Measurements from ENCODE around the gene MICU1.
"Not testable (repeated sequence)": the region's sequence is repeated elsewhere in the genome, so short reads cannot be mapped to it uniquely, and the experiment has no call there.

MICU1 gene

DNA sequence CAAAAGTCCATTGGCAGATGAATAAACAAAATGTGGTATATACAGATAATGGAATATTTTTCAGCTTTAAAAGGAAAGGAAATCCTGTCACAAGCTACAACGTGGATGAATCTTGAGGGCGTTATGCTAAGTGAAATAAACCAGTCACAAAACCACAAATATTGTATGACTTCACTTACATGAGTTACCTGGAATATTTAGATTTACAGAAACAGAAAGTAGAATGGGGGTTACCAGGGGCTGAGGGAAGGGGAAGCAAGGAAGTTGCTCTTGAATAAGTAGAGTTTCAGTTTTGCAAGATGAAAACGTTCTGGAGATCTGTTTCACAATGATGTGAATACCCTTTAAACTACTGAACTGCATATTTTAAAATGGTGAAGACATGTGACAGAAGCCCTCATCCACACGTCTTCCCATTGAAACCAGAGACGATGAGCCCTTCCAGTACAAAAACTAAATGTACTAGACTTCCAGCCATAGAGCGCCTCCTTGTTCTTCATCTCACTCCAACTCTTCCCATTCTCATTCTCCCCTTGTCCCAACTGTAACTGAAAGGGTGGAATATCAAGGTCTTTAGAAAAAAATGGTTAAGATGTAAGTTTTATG, 62.4 kb downstream of the MICU1 start:
- no peak for DNase-seq (ENCODE audit: low read depth in 2 of 2, low spot score in 1 of 2)

DNA sequence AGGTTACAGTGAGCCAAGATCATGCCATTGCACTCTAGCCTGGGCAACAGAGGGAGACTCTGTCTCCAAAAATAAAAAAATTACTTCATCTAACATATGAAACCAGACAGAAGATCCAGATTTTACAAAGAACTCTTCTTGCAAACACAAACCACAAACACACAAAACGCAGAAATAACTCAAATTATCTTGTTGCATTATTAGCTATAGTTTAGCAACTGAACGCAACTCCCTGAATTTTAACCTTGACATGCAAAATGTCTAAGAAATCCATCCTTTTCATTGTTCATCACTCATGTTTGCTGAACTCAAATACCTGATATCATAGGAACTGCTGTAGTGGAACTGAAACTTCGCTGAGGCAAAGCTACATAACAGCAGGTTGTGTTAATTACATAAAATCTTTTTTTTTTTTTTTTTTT, 64.1 kb downstream of the MICU1 start:
- no peak for DNase-seq (ENCODE audit: low read depth in 2 of 2, low spot score in 1 of 2)

DNA sequence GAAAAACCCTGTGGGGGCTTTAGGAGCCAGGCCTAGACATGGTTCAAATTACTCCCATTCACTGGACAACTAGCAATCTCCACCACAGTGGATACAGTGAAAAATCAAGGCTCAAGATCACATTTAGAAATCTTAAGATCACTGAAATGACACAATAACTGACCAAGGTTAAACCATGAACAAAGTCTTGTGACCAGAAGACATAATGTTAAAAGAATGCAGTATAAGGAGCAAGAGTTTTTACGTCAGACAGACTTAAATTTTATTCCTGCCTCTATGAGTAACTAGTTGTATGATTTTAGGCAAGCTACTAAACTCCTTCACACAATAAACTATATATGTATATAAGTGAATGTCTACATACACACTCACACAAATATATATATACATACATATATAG, 68.5 kb downstream of the MICU1 start:
- DNase-seq (ENCODE audit: low read depth in 2 of 2, low spot score in 1 of 2) = no peak

DNA sequence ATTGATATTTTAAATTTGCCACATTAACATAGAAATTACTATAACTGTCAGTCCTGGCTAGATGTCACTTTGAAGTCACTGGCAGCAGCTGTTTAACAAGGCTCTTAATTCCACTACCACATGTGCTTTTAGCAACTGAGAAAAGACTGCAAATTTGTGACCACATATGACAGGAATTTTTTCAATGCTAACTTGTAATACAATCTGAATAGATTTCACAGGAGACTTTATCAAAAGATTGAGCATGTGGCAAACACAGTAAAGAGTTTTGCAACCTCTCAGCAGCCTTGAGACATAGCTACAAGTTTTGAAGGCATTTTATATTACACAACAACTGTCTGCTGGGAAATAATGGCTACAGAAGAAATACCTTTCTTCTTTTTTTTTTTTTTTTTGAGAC, 73.0 kb downstream of the MICU1 start:
- no peak for DNase-seq (ENCODE audit: low read depth in 2 of 2, low spot score in 1 of 2)

DNA sequence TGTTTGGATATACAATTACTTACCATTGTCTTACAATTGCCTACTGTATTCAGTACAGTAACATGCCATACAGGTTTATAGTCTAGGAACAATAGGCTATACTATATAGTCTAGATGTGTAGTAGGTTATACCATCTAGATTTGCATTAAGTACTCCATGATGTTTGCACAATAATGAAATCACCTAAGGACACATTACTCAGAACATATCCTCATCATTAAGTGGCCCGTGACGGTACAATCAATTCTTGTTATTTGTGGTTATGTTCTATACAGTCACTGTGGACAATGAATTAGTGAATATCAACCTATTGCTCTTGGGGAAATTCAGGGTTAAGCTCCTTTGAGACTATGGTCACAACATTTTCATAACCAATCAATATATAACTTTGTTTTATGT, 75.6 kb downstream of the MICU1 start:
- DNase-seq (ENCODE audit: low read depth in 2 of 2, low spot score in 1 of 2) = no peak

DNA sequence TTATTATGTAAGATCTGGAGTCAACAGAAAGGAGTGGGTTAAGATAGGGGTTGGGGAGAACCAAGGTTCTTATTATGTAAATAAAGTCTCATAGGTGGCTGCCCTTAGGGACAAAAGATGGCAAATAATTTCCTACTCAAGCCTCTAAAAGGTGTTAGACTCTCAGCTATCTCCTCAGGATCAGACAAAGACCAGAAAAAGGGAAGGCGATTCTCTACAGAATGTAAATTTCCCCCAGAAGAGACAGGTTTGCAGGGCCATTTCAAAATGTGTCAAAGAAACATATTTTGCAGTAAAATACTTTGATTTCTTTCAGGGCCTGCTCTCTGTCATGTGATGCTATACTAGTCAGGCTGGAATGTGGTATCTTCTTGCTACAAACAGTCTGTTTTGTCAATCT, 80.3 kb downstream of the MICU1 start:
- DNase-seq (ENCODE audit: low read depth in 2 of 2, low spot score in 1 of 2) = no peak

DNA sequence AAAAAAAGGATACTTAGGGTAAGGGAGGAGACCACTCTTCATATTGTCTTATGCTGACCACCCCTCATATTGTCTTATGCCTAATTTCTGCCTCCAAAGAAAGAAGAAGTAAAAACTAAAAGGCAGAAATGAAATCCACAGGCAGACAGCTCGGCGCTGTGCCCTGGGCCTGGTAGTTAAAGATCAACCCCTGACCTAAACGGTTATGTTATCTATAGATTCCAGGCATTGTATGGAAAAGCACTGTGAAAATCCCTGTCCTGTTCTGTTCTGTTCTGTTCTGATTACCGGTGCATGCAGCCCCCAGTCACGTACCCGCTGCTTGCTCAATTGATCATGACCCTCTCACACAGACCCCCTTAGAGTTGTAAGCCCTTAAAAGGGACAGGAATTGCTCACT, 82.0 kb downstream of the MICU1 start:
- not testable (repeated sequence) for DNase-seq (ENCODE audit: low read depth in 2 of 2, low spot score in 1 of 2)

DNA sequence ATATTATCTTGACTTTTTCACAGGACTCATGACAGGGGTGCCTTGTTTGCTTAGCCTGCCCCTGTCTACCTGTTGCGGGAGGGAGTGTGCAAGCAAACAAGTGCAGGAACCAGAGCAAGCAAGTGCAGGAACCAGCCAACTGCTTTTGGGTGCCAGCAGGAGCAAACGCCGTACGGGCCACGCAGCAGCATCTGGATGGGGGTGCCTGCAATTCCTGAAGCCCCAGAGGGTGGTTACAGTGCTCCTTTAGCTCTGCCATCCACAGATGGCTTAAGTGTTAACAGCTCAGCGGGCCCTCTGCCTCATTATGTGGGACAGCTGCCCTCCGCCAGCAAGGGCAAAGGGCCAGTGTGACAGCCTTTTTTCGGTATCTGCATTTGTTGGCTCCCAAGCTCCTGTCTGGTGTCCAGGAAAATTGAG, 83.5 kb downstream of the MICU1 start:
- no peak for DNase-seq (ENCODE audit: low read depth in 2 of 2, low spot score in 1 of 2)

DNA sequence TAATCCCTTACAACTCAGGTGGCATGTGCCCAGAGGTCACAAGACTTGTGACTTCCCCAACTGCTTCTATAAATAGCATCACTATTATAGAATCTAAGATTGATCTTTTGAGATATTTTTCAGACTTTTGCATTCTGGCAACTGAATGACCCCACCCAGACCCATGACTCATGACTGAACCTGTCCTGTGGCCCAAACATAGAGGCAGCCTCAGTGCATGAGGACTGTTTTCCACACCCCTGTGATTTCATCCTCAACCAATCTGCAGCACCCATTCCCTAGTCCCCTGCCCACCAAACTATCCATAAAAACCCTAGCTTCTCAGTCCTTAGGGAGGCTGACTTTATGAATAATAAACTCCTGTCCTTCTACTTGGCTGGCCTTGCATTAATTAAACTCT, 84.5 kb downstream of the MICU1 start:
- DNase-seq (ENCODE audit: low read depth in 2 of 2, low spot score in 1 of 2) = no peak

DNA sequence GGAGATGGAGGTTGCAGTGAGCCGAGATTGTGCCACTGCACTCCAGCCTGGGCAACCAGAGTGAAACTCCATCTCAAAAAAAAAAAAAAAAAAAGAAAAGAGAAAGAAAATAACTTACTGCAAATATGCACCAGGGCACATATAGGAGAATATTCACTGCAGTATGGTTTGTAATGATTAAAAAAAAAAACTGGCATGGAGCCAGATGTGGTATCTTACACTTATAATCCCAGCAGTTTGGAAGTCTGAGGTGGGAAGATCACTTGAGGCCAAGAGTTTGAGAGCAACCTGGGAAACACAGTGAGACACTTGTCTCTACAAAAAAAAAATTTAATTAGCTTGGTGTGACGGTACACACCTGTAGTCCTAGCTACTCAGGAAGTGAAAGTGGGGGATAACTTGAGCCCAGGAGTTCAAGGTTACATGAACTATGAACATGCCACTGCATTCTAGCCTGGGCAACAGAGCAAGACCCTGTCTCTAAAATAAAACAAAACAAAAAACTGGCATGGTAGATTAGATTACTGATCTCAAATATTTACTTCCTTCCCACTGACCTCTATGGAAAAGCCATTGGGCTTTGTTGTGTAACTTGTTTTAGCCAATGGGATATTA, 85.6 kb downstream of the MICU1 start:
- no peak for DNase-seq (ENCODE audit: low read depth in 2 of 2, low spot score in 1 of 2)

DNA sequence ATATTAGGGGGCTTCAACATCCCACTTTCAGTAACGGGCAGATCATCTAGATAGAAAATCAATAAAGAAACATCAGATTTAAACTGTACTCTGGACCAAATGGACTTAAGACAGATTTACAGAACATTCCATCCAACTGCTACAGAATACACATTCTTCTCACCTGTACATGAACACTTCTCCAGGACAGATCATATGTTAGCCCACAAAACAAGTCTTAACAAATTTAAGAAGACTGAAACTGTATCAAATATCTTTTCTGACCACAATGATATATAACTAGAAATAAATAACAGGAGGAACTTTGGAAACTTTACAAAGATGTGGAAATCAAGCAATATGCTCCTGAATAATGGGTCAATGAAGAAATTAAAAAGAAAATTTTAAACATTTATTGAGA, 86.7 kb downstream of the MICU1 start:
- DNase-seq (ENCODE audit: low read depth in 2 of 2, low spot score in 1 of 2) = no peak

DNA sequence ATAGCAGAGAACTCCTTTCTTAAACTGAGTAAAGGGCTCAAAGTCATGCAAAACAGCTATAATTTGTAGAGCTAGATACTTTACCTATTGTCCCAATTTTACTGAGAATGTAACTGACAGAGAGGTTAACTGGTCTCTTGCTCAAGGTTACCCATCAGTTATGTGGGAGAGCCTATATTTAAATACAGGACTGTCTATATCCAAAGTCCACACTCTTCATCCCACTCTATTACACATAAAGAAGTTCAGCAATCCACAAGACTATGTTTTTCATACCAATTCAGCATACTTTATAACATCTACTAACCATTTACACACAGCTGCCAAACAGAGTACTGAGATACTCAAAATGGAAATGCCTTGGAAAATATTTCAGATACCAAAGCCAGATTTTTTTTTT, 100.2 kb downstream of the MICU1 start:
- DNase-seq (ENCODE audit: low read depth in 2 of 2, low spot score in 1 of 2) = no peak

DNA sequence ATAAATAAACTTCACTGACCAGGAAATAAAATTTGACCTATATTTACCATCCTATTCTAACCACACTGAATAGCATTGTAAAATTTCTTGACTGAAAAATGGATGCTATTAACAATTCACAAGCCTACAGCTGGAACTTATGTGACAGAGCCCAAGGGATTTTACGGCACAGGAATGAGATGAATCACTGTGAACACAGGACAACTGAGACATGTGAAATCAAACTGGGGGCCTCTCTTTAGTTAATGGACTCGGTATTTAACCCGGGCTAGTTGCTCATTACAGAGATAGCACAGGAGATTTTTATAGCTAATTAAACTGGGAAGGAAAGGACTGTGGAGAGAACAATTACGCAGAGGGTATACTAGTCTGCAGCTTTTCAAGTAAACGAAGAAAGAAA, 100.6 kb downstream of the MICU1 start:
- no peak for DNase-seq (ENCODE audit: low read depth in 2 of 2, low spot score in 1 of 2)

DNA sequence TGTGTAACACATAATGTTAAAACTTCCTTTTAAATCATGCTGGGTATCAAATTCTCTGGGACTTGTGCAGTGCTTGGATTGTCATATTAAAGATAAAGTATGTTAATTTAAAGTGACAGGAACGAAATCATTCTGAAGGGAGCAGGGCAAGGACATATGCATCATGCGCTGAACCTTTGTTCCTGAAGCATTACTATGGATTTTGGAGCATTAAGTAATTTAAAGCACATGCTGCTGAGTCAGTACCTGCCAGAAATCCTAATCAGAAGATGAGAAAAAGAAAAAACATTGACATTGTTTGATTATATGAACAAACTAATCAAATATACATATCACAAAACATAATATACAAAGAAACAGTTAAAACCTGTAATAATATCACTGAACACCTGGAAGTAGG, 101.4 kb downstream of the MICU1 start:
- DNase-seq (ENCODE audit: low read depth in 2 of 2, low spot score in 1 of 2) = no peak

DNA sequence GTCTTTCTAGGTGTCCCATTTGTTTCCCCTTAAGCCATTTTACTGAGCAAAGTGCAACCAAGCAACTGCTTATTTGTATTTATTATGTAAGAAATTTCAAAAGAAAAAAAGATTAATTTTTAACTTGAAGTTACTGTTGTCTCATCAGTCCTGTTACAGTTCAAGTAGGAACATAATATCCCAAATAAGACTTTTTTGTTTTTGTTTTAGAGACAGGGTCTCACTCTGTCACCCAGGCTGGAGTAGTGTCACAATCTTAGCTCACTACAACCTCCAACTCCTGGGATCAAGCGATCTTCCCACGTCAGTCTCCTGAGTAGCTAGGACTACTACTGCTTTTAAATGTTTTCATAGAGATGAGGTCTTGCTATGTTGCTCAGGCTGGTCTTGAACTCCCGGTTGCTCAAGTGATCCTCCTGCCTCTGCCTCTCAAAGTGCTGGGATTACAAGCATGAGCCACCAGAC, 101.9 kb downstream of the MICU1 start:
- no peak for DNase-seq (ENCODE audit: low read depth in 2 of 2, low spot score in 1 of 2)

DNA sequence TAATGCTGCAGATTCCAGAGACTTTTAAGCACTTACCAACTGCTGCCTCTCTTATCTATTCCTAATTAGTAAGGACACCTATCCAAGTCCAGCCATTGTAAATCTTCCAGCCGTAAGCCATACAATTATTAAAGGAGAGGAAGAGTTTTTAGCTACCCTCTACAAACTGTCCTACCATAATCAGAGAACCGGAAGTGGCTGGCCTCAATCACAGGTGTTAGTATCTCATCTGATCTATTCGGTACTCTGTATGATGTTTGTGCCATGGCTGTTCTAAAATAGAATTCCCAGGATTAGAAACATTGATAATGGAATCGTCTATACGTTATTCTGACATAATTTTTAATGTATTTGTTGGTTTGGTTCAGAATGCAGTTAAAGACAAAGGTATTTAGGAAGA, 102.8 kb downstream of the MICU1 start:
- no peak for DNase-seq (ENCODE audit: low read depth in 2 of 2, low spot score in 1 of 2)

DNA sequence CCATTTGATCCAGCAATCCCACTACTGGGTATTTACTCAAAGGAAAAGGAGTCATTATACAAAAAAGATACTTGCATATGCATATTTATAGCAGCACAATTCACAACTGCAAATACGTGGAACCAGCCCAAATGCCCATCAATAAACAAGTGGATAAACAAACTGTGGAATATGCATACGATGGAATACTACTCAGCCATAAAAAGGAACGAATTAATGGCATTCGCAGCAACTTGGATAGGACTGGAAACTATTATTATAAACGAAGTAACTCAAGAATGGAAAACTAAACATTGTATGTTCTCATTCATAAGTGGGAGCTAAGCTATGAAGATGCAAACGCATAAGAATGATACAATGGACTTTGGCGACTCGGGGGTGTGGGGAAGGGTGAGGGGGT, 108.6 kb downstream of the MICU1 start:
- DNase-seq (ENCODE audit: low read depth in 2 of 2, low spot score in 1 of 2) = no peak

DNA sequence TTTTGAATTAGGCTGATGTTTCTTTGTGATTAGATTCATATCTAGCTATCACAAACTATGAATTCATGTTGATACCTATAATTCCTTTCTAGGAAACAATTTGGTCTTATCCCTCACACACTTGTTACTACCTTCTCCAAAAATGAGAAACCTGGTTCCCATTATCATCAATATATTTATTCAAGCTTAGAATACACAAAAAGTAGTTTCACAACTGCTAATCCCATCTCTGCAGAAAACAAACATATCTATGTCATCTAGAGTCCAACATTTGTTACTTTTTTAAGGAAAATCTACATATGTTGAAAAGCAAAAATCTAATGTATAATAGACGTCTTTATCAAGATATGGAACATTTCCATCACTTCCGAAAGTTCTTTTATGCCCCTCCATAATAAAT, 110.4 kb downstream of the MICU1 start:
- DNase-seq (ENCODE audit: low read depth in 2 of 2, low spot score in 1 of 2) = no peak

DNA sequence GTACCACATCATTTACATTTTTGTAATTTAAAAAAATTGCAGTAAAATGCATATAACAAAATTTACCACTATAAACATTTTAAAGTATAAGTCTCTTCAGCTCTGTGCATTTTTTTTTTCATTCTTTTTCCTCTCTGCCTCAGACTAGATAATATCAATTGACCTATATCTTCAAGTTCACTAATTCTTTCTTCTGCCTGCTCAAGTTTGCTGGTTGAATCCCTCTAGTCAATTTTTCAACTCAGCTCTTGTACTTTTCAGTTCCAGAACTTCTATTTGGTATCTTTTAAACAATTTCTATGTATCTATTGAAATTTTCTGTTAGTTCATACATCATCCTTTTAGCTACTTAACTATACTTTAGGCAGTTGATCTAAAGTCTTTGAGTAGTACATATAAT, 112.0 kb downstream of the MICU1 start:
- no peak for DNase-seq (ENCODE audit: low read depth in 2 of 2, low spot score in 1 of 2)

DNA sequence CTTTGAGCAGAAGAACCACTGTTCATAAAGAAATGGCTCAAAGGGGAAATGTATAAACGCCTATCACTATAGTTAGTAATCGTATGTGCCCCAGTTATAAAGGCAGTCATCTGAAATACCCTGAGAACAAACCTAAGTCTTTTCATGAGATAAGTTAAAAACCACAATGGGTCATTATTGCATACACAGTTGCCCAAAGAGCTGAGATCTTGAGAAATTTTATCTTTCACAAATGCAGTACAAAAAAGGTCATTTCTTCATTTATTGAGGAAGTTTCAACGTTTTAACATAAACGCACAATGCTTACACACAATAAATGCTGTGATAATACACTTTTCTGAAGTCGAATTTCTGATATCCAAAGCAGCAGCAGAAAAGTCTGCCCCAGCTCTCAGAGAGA, 114.4 kb downstream of the MICU1 start:
- no peak for DNase-seq (ENCODE audit: low read depth in 2 of 2, low spot score in 1 of 2)

DNA sequence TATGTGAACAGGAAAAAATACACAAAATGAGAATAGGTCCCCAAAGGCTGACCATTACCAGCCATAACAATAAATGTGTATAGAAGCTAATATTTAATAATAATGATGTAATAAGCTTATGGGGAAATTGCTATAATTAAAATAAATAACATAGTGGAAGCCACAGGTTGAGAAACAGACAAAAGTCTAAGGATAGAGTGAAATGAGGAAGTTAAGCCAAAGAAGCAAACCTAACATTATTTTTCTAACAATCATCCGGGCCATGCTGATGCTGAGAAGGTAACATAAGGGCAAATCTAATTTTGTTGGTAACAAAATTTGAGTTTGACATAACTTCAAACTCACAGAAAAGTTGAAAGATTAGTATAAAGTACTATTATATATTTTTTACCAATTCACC, 115.9 kb downstream of the MICU1 start:
- DNase-seq (ENCODE audit: low read depth in 2 of 2, low spot score in 1 of 2) = no peak

DNA sequence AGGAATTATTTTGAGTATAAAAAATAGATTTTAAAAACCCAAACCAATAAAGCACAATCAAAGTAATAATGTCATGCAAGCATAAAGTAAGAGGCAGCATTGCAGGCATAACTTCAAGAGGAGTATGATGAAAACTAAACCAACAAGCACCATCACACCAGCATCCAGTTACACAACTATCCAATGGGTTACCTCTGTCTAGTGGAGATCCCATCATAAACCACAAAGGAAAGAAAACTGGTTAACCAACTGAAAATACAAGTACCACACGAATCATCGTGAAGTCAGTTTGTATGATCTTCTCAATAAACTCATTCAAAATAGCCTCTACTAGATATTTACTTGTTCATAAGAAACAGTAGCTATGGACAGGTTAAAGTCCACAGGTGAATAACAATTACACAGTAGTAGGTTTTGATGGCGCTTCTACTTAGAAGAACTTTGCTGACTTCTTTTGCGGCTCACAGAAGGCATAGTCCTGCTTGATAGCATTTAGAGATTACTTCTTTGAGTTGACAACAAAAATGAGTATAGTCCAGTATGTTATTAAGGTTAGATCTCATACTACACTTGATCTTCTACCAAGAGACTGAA, 116.6 kb downstream of the MICU1 start:
- DNase-seq (ENCODE audit: low read depth in 2 of 2, low spot score in 1 of 2) = no peak

DNA sequence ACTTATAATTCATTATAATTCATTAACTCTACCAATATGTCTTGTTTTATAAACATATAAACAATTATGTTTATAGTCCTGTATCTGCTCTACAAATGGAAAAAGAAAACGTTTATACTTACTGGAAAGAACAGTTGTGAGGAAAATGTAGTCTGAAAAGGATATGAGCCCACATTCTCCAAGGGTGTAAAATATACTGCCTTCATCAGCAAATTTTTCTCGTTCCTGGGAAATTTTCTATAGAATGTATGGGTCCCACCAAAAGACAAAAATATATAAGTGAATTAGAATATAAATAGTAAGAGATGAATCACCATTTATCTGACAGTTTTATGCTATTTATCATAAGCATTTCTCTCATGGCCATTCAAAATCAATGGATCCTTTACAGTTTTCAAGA, 117.8 kb downstream of the MICU1 start:
- no peak for DNase-seq (ENCODE audit: low read depth in 2 of 2, low spot score in 1 of 2)

All from stimulated activated CD8-positive, alpha-beta memory T cell treated with anti-CD3 and anti-CD28 coated beads, Interleukin-4, amount 100 ng/mL, for 1 hour (primary cell).